ENCODE results near the gene F2R. TPM values are rescaled to one million over a fixed set of nuclear protein-coding genes. Genes with fewer than 3 reads are reported as not detected.
A peak's percentile ranks its signal among the peaks of the same experiment; 100 is the strongest.

The F2R gene
- total and polyA plus RNA-seq, 2 of the 13 experiments (the other 11 are each of a cell fraction or from before 2014, with no cell fraction given): 8.3 to 12.3 TPM

GRCh38 chr5:76690037-76690679 lies 25.8 kb upstream of the F2R start (continued):
- TF ChIP-seq ZBTB25 (CRISPR knock-in tag; IDR thresholded peaks at IDR 0.05) (no peak), ETV6 (CRISPR knock-in tag; conservative IDR thresholded peaks at IDR 0.05) (no peak), ZBTB7B (CRISPR knock-in tag; IDR thresholded peaks at IDR 0.05) (no peak), SMAD9 (CRISPR knock-in tag; IDR thresholded peaks at IDR 0.05) (no peak), ZNF138 (CRISPR knock-in tag; IDR thresholded peaks at IDR 0.05; ENCODE audit: low read depth) (no peak), ZNF468 (CRISPR knock-in tag; IDR thresholded peaks at IDR 0.05) (no peak), AHR (CRISPR knock-in tag; IDR thresholded peaks at IDR 0.05) (no peak), TERF1 (CRISPR knock-in tag; IDR thresholded peaks at IDR 0.05) (no peak)

- no peak for FAIRE-seq
- 75% methylated on average over 7 of the region's 7 CpGs for WGBS (ENCODE audit: low lambda C conversion rate)
- Histone ChIP-seq H3K4me2 (ENCODE audit: low read depth, low read length) (no peak overlapping the region), H3K36me3 (replicated peaks in 1 of 2; ENCODE audit: control insufficient read depth in 1 of 2, insufficient read depth in 2 of 2, low read length in 2 of 2) (peaks cover 2 to 14% of the 10 kb centered on the region in 2 experiments; a peak in 4 of 5 replicates), H3K9me3 (ENCODE audit: low read length) (no peaks in the 10 kb centered on the region), H3K27ac (ENCODE audit: extremely low read length, insufficient read depth, low read length) (no peak overlapping the region), H2AFZ (ENCODE audit: low read length) (no peak overlapping the region), H3K27me3 (ENCODE audit: control insufficient read depth in 1 of 2, insufficient read depth in 2 of 2, low read length in 2 of 2) (no peaks in the 10 kb centered on the region), H3K9ac (ENCODE audit: insufficient read depth, low read depth, low read length) (no peak overlapping the region), H3K4me3 (replicated peaks in 1 of 3; ENCODE audit: insufficient read depth in 1 of 3, low read depth in 2 of 3, low read length in 3 of 3) (no peak overlapping the region), H3K4me1 (ENCODE audit: insufficient read depth, low read length) (peaks cover 15% of the 10 kb centered on the region), H4K20me1 (ENCODE audit: insufficient read depth, low read length) (no peaks in the 10 kb centered on the region), H3K79me2 (ENCODE audit: insufficient read depth, low read length) (no peaks in the 10 kb centered on the region)
- CTCF ChIA-PET (ENCODE audit: low intra/inter-chr PET ratio, low total read pairs): no interaction called here
- in situ Hi-C loops (cut with HindIII; ENCODE audit: extremely low pct_ligation_motif_present, low pct_unique_long_range_greater_than_20kb) (no loop called here), intact Hi-C loops (cut with micrococcal nuclease; ENCODE audit: unreplicated experiment) (no loop called here)
- DNase-seq (ENCODE audit: low spot score): peak; percentile 28
- ATAC-seq: peak; percentile 69
- no TSS peak for BruUV-seq (replicated peaks)
- POLR2A ChIA-PET: interaction anchor here (0.6 kb wide), 1 partner anchor 87 kb away, joined by 3 read pairs; no protein-coding TSS in a partner anchor
- 0 out of 2 replicates have a peak, but pooled peaks have one; percentile 37 for TF ChIP-seq FOXP4 (CRISPR knock-in tag; IDR thresholded peaks at IDR 0.05)
- TF ChIP-seq ZNF275 (CRISPR knock-in tag; IDR thresholded peaks at IDR 0.05; ENCODE audit: borderline replicate concordance): no peak
- TF ChIP-seq EED (CRISPR knock-in tag; IDR thresholded peaks at IDR 0.05): no peak
- TF ChIP-seq HINFP (CRISPR knock-in tag; IDR thresholded peaks at IDR 0.05; ENCODE audit: low read depth): no peak
- TF ChIP-seq NAIF1 (CRISPR knock-in tag; IDR thresholded peaks at IDR 0.05; ENCODE audit: borderline replicate concordance): no peak
Measured at GRCh38 chr5:76690704-76691466, 25.0 kb upstream of the F2R start.
